Endothelial cell of umbilical vein (primary cell): Measurements from ENCODE around the gene TAAR9. TPM values are rescaled to one million over a fixed set of nuclear protein-coding genes. Genes with fewer than 3 reads are reported as not detected.
A peak's percentile ranks its signal among the peaks of the same experiment; 100 is the strongest.

Experiments
- BruUV-seq: library from RNA; stranded (reverse); fragments of 400-500 nt; replicated peaks from 2 replicates; lab custom pipeline; 2021; lab: Mats Ljungman, UMichigan
- CTCF ChIA-PET: fragments of 300-600, 350-600 bp; sonication (Branson Sonifier 250); formaldehyde crosslinking; loops from one replicate; lab custom pipeline; 2021; ENCODE audit warnings: antibody characterized with exemption, inconsistent platforms; lab: Charles Lee
- POLR2A ChIA-PET: fragments of 300-600, 350-600 bp; sonication (Branson Sonifier 250); formaldehyde crosslinking; loops from one replicate; lab custom pipeline; 2021; ENCODE audit warnings: antibody characterized with exemption, inconsistent platforms; lab: Charles Lee
- DNase-seq: peaks from one replicate; pipeline ENCODE4 v3.0.0-alpha.2; 2011; ENCODE audit warnings: low read depth, low spot score
- FAIRE-seq: peaks from 2 replicates; lab custom pipeline; 2011; peaks lifted over from hg19 to GRCh38; lab: Jason Lieb, UNC
- H2AFZ ChIP-seq: 2 replicates; pipeline ENCODE4 v1.6.0; 2012; ENCODE audit warnings: low read depth, low read length, control low read depth, inconsistent platforms
- H3K27ac ChIP-seq: 2 replicates; pipeline ENCODE4 v1.5.1; 2011; ENCODE audit warnings: low read depth, mild to moderate bottlenecking, control low read depth, low read length, moderate library complexity; ENCODE audit not compliant: insufficient read depth
- H3K27me3 ChIP-seq, 2 experiments: 2 replicates each; pipeline versions ENCODE4 v1.6.0 to v1.6.1; 2011; ENCODE audit warnings: low read length in 2 of 2, mixed read lengths in 1 of 2; ENCODE audit not compliant: control insufficient read depth in 2 of 2, insufficient read depth in 2 of 2
- H3K36me3 ChIP-seq, 2 experiments: 2 replicates in 1 of 2; 3 replicates in 1 of 2; pipeline ENCODE4 v1.5.1; 2011; ENCODE audit warnings: low read length in 2 of 2, mild to moderate bottlenecking in 1 of 2, moderate library complexity in 1 of 2; ENCODE audit not compliant: control insufficient read depth in 2 of 2, insufficient read depth in 2 of 2; ENCODE audit errors: extremely low read depth in 1 of 2
- H3K4me1 ChIP-seq: 3 replicates; pipeline ENCODE4 v1.5.1; 2011; ENCODE audit warnings: mild to moderate bottlenecking, low read length; ENCODE audit not compliant: control insufficient read depth, insufficient read depth; ENCODE audit errors: extremely low read depth
- H3K4me2 ChIP-seq: 2 replicates; pipeline ENCODE4 v1.6.1; 2011; ENCODE audit warnings: low read length, control low read depth, mixed read lengths; ENCODE audit not compliant: insufficient read depth
- H3K4me3 ChIP-seq, 3 experiments: fragments of 200-600 bp in 1 of 3; sonication (generic), shearing (Covaris generic) in 1 of 3; replicated peaks in 1 of 3; 2 replicates each; pipeline ENCODE4 v1.5.1; 2011 to 2016; ENCODE audit warnings: control low read depth in 3 of 3, low read length in 3 of 3, mild to moderate bottlenecking in 2 of 3, inconsistent platforms in 1 of 3, low read depth in 1 of 3, moderate library complexity in 1 of 3; ENCODE audit not compliant: insufficient read depth in 1 of 3
- H3K79me2 ChIP-seq: 2 replicates; pipeline ENCODE4 v1.6.0; 2012; ENCODE audit warnings: low read length, inconsistent platforms; ENCODE audit not compliant: control insufficient read depth, insufficient read depth
- H3K9ac ChIP-seq: replicated peaks from 2 replicates; pipeline ENCODE3; 2011; ENCODE audit warnings: low read length, control low read depth; ENCODE audit not compliant: insufficient read depth; ENCODE audit errors: extremely low read depth
- H3K9me1 ChIP-seq: replicated peaks from 3 replicates; pipeline ENCODE4 v1.6.0; 2011; ENCODE audit warnings: mild to moderate bottlenecking, low read length; ENCODE audit not compliant: control insufficient read depth, insufficient read depth; ENCODE audit errors: extremely low read depth
- H3K9me3 ChIP-seq: replicated peaks from 2 replicates; pipeline ENCODE4 v1.5.1; 2012; ENCODE audit warnings: low read length, inconsistent platforms; ENCODE audit not compliant: control insufficient read depth, insufficient read depth
- H4K20me1 ChIP-seq: replicated peaks from 2 replicates; pipeline ENCODE3; 2011; ENCODE audit warnings: mild to moderate bottlenecking, low read length; ENCODE audit not compliant: control insufficient read depth, insufficient read depth; ENCODE audit errors: extremely low read depth
- FOS ChIP-seq: IDR thresholded peaks from 2 replicates; pipeline ENCODE4 v1.6.1; 2011; ENCODE audit warnings: mild to moderate bottlenecking, low read length, moderate library complexity, borderline replicate concordance; ENCODE audit not compliant: insufficient read depth
- GATA2 ChIP-seq: IDR thresholded peaks from 2 replicates; pipeline ENCODE4 v1.7.0; 2011; ENCODE audit warnings: low read depth, mild to moderate bottlenecking, moderate library complexity, mixed read lengths, low read length; ENCODE audit not compliant: insufficient read length, insufficient read depth
- JUN ChIP-seq: IDR thresholded peaks from 2 replicates; pipeline ENCODE4 v1.6.1; 2011; ENCODE audit warnings: borderline replicate concordance, low read depth; ENCODE audit not compliant: insufficient read length, insufficient read depth
- MYC ChIP-seq: IDR thresholded peaks from one replicate; pipeline ENCODE4 v1.6.1; 2011; ENCODE audit warnings: mild to moderate bottlenecking, low read depth, low read length
- POLR2AphosphoS5 ChIP-seq: IDR thresholded peaks from 2 replicates; pipeline ENCODE4 v1.6.1; 2012; ENCODE audit warnings: low read depth, mild to moderate bottlenecking, control low read depth, low read length, moderate library complexity; ENCODE audit not compliant: insufficient read depth
- dilution Hi-C: fragments of 300-500 bp; cut with MboI; formaldehyde crosslinking; loops from one replicate; pipeline ENCODE4 v1.15.0; 2019; ENCODE audit warnings: low sequenced_read_pairs; ENCODE audit not compliant: extremely low pct_ligation_motif_present
- intact Hi-C: fragments of 100-400 bp; cut with micrococcal nuclease; formaldehyde crosslinking; loops from one replicate; pipeline ENCODE4 v1.10.0; 2022
- polyA plus RNA-seq, 4 experiments: library from polyadenylated mRNA; depleted of rRNA in 3 of 4; stranded (reverse) in 3 of 4; unstranded in 1 of 4; fragments of >200 nt; gene quantifications; 2 replicates each; pipeline versions ENCODE4 v1.2.1 to v1.2.3, GENCODE V29; 2011 to 2012; ENCODE audit warnings: missing spikeins in 1 of 4
- total RNA-seq: library from RNA; stranded (reverse); gene quantifications from 2 replicates; pipeline ENCODE4 v1.2.3, GENCODE V29; 2021
- TF ChIP-seq, protein P1 (sequence below), 2 donors: IDR thresholded peaks; 1 replicate in 1 of 2; 2 replicates in 1 of 2; pipeline ENCODE4 v1.5.1; 2011; ENCODE audit warnings: low read length in 2 of 2, mild to moderate bottlenecking in 2 of 2, moderate library complexity in 2 of 2, control low read depth in 1 of 2, inconsistent platforms in 1 of 2, low read depth in 1 of 2; ENCODE audit not compliant: insufficient read depth in 1 of 2; ENCODE audit errors: extremely low read depth in 1 of 2

TAAR9 gene
- total and polyA plus RNA-seq, 2 donors (not counting 3 experiments of a cell fraction or from before 2014, with no cell fraction given): not detected

GRCh38 chr6:132489376-132489775, 48.7 kb upstream of the TAAR9 start:
- no peak for FAIRE-seq
- peaks cover 34% of the 10 kb centered on the region for H3K79me2 ChIP-seq
- no peaks in the 10 kb centered on the region for H3K27me3 ChIP-seq
- intact Hi-C loops (no loop called here), dilution Hi-C loops (no loop called here)
- no peak overlapping the region for H3K27ac ChIP-seq
- no peaks in the 10 kb centered on the region for H3K9me1 ChIP-seq
- H3K9ac ChIP-seq: no peak overlapping the region
- no peaks in the 10 kb centered on the region for H3K9me3 ChIP-seq
- peaks cover 5% of the 10 kb centered on the region for H4K20me1 ChIP-seq
- no peak overlapping the region for H3K4me3 ChIP-seq
- ChIA-PET CTCF (interaction anchor here (0.8 to 1.4 kb wide), 6 partner anchors 21 to 210 kb away, joined by 3 to 14 read pairs (median 5); partner anchors contain the start of gene STX7), POLR2A (no interaction called here)
- no peak for DNase-seq
- peak overlapping the region; percentile 21 for H3K4me2 ChIP-seq
- H3K36me3 ChIP-seq: no peaks in the 10 kb centered on the region
- no peak overlapping the region for H2AFZ ChIP-seq
- no TSS peak for BruUV-seq
- peaks cover 23% of the 10 kb centered on the region for H3K4me1 ChIP-seq
- no peak for TF ChIP-seq FOS
- TF ChIP-seq GATA2: no peak
- TF ChIP-seq MYC: no peak
- TF ChIP-seq POLR2AphosphoS5: no peak

DNA sequence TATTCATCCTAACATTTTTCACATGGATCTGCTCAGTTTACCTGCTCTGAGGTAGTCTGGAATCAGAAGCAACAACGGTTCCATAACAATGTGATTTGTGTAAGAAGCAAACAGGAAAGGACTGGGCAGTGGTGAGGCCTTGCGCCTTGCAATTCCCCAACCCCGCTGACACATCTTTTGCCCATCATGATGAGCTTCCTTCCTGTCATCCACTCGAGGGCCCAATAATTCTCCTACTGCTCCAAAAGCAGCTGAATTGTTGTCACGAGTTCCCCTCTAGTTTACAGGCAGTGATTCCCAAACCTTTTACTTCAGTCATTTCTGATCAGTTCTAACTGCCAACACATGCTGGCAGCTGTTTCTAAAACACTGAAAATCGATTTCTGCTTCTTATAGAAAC, 48.1 kb upstream of the TAAR9 start:
- CTCF ChIA-PET: interaction anchor here (0.8 to 1.4 kb wide), 8 partner anchors 20 to 308 kb away, joined by 3 to 14 read pairs (median 4); partner anchors contain the start of genes SLC18B1 and STX7
- H3K9ac ChIP-seq: no peak overlapping the region
- no TSS peak for BruUV-seq
- no peaks in the 10 kb centered on the region for H3K9me1 ChIP-seq
- H3K9me3 ChIP-seq: no peaks in the 10 kb centered on the region
- no peaks in the 10 kb centered on the region for H3K27me3 ChIP-seq
- H4K20me1 ChIP-seq: peaks cover 5% of the 10 kb centered on the region
- no peak overlapping the region for H3K4me3 ChIP-seq
- FAIRE-seq (peak; percentile 43), DNase-seq (peak; percentile 53)
- dilution Hi-C loops (no loop called here), intact Hi-C loops (loop anchor here (2.0 kb wide), 1 partner anchor 15 kb away; no protein-coding TSS in a partner anchor)
- H2AFZ ChIP-seq: no peak overlapping the region
- H3K4me1 ChIP-seq: peaks cover 23% of the 10 kb centered on the region
- H3K36me3 ChIP-seq: no peaks in the 10 kb centered on the region
- POLR2A ChIA-PET: no interaction called here
- peak overlapping the region; percentile 4 for H3K27ac ChIP-seq
- TF ChIP-seq POLR2AphosphoS5 (peak; percentile 14), GATA2 (peak; percentile 8), FOS (peak; percentile 52), JUN (no peak)
- TF ChIP-seq, protein P1, sequence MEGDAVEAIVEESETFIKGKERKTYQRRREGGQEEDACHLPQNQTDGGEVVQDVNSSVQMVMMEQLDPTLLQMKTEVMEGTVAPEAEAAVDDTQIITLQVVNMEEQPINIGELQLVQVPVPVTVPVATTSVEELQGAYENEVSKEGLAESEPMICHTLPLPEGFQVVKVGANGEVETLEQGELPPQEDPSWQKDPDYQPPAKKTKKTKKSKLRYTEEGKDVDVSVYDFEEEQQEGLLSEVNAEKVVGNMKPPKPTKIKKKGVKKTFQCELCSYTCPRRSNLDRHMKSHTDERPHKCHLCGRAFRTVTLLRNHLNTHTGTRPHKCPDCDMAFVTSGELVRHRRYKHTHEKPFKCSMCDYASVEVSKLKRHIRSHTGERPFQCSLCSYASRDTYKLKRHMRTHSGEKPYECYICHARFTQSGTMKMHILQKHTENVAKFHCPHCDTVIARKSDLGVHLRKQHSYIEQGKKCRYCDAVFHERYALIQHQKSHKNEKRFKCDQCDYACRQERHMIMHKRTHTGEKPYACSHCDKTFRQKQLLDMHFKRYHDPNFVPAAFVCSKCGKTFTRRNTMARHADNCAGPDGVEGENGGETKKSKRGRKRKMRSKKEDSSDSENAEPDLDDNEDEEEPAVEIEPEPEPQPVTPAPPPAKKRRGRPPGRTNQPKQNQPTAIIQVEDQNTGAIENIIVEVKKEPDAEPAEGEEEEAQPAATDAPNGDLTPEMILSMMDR (IDR thresholded peaks at IDR 0.05; ENCODE audit: extremely low read depth in 1 of 2, insufficient read depth in 1 of 2, low read depth in 1 of 2, low read length in 2 of 2): no peak
- peaks cover 41% of the 10 kb centered on the region for H3K79me2 ChIP-seq
- H3K4me2 ChIP-seq: peak overlapping the region; percentile 21
